NCI-H345 (cell line): Measurements from ENCODE around the gene DLEU7.

ENCODE experiments used
- DNase-seq: peaks from one replicate; lab custom pipeline; 2025; lab: John Stamatoyannopoulos, UW

DLEU7 gene

DNA sequence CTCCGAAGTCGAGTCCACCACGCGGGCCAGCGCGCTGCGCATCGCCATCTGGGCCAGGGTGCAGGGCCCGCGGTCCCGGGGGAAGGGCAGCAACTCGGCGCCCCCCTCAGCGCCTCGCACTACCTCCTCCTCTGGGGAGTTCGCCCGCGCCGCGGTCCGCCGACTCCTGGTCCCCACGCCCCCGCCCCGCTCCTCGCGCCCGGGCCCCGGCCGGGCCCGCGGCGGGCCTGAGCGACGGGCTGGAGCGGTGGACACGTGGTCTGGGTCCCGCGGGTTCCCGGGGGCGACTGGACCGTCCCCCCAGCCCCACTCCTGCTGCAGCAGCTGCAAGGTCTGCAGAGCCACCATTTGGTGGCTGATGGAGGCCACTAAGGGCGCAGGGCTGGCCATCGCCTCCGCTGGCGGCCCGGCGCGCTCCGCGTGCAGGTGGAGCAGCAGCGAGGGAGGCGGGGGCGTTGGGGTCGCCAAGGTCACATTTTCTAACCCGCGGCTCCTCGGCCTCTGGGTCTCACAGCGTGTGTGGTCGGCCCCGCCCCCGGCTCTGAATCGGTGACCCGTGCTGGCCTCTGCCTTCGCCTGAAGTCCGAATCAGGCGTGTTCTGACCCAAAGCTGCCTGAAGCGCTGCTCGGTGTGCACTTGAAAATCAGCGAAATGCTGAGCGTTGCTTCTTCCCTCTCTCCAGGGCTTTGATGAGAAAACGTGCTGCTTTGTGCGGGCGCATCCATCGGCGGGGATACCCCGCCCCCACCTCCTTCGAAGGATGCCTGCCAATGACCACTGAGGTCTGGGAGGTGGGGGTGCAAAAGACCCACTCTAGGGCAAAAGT lies at the start of gene DLEU7:
DLEU7 (minus strand) TSS at position 436 of the 827 bp plus-strand sequence; CDS start at position 390, 46 bp downstream.
- DNase-seq: no peak

DNA sequence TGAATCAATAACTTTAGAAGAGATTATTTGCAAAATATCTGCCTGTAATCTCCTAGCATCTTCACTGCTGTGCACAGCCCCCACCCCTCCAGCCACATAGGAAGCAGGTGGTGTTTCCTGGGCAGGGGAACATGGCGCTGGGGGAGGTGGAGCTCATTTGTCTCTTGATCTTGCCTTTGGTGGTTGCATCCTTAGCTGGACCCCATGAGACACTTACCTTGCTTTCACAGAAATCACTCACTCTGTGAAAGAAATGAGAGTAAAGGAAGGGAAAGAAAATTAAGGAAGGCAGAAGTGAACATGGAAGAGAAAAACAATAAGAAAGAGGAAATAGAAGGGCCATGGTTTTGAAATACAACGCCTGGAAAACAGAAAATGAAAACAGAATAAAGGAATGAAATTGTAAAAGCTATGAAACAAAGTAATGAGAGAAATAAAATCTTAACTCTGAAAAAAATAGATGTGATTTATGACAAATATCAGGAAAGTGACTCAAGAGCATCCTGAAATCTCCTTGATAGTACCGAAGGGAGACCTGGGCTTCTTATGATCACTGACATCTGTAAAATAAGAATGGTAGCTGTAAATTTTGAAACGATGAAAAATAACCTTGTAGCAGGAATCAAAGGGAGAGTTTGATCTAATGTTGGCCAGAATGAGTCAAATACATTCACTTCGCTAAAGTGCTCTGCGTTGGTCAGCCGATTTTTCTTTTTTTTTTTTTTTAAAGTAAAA lies 48.9 kb upstream of the DLEU7 start:
- no peak for DNase-seq

GRCh38 chr13:50891206-50891605 lies 47.7 kb upstream of the DLEU7 start:
- DNase-seq: no peak

DNA sequence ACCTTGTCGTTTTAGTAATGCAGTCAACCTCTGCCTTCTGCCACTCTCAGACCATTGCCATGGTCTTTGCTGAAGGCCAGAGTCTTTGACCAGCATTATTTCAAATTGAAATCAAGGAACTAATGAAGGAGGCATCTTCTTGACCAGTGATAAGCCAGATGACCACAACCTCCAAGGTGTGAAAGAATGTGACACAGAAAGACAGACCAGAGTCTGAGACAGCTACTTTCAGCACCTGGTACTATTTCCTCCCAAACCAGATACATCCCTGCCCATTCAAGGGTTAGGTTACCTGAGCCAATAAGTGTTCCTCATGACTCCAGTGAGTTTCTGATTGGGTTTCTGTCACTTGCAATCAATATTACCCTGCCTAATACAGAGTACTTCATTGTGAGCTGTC lies 45.8 kb upstream of the DLEU7 start:
- DNase-seq: no peak

GRCh38 chr13:50888362-50888761 lies 44.9 kb upstream of the DLEU7 start:
- no peak for DNase-seq

GRCh38 chr13:50887151-50887550 lies 43.7 kb upstream of the DLEU7 start:
- DNase-seq: no peak

DNA sequence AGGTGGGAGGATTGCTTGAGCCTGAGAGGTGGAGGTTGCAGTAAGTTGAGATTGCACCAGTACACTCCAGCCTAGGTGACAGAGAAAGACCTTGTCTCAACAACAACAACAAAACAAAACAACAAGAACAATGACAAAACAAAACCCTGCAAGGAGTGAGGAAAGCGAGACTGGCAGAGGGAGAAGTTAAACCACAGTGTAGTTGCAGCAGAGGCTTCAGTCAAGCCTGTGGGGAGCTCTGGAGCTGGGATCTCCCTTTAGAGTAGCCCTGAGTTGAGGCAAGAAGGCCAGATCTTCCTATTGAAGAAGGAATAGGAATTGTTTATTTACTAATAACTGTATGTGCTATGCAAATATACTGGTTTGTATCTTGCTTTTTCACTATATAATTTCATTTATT lies 40.8 kb upstream of the DLEU7 start:
- DNase-seq: no peak

GRCh38 chr13:50883728-50884127 lies 40.2 kb upstream of the DLEU7 start:
- no peak for DNase-seq

DNA sequence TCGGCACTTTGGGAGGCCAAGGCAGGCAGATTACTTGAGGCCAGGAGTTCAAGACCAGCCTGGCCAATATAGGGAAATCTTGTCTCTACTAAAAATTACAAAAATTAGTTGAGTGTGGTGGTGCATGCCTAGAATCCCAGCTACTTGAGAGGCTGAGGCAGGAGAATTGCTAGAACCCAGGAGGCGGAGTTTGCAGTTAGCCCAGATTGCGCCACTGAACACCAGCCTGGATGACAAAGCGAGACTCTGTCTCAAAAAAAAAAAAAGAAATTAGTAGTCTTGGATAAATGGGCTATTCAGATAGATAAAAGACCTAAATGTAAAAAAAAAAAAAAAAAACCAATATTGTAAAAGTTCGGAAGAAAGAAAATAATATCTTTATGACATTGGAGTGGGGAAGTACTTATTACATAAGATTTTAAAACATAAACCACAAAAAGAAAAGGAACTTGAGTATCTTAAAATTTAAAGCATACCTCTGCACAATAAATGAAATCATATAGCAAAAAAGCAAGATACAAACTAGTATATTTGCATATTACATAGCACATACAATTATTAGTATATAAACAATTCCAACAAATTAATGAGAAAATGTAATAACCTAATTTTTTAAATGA lies 39.4 kb upstream of the DLEU7 start:
- DNase-seq: no peak

- DNase-seq: no peak
Observed at GRCh38 chr13:50873991-50874390, 30.5 kb upstream of the DLEU7 start.

DNA sequence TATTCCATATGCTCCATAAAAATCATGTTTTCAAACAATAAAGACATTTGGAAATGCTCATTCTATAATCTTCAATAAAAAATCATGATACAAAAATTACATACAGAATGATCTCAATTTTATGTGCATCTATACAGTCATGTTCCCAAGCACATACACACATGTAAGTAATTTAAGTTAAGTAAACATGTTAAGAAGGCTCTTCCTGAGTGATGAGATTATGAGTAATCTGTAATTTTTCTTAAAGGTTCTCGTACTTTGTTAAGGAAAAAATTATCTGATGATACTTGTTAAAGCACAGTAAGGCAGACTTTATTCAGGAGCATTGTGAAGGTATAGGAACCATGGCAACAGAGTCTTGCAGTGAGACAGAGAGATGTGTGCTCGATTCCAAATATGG lies 30.0 kb upstream of the DLEU7 start:
- no peak for DNase-seq

DNA sequence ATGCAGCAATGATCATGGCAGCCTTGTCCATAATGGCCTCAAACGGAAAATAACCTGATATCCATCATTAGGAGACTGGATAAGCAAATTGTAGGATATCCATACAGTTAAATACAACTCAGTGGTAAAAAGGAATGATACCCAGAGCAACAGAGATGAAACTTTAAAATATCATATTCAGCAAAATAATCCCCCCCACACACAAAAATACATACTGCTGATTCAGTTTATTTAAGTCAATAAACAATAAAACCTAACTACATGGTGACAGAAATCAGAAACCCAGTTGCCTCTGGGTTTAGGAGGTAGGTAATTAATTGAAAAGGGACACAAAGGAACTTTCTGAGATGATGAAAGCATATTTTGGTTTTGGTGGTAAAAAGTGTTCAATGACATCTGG lies 27.9 kb upstream of the DLEU7 start:
- DNase-seq: no peak

DNA sequence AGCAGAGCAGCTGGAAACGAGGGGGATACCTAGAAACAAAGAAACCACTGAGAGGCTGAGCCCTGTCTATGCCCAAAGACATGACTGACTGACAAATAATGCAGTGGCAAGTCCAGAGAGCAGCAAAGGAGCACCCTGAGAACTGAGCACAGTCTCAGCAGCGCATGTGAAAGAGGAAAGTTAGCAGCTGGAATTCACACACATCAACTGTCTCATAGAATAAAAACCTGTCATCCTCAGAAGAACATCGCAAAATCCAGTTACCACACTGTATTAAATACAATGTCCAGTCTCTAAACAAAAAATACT lies 24.1 kb upstream of the DLEU7 start:
- no peak for DNase-seq

- DNase-seq: no peak
Observed at GRCh38 chr13:50866817-50867636, 23.5 kb upstream of the DLEU7 start.

DNA sequence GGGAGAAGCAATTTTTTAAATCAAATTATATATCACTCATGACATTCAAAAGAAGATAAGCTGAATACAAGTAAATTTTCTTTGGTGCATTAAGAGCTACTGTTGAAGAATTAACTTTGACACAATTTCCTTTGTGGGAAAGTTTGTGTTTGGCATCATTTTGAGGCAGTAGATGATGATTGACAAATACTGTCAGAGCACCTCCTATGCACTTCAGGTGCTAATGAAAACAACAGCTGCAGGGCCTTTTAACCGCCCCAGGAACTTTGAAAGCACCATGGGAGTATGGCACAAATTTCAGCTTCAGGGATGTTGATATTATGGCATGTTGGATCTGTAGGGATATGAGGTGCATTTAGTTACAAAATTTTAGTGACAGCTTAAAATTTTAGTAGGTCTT lies 21.0 kb upstream of the DLEU7 start:
- no peak for DNase-seq

GRCh38 chr13:50855681-50856080 lies 12.2 kb upstream of the DLEU7 start:
- DNase-seq: no peak

GRCh38 chr13:50850445-50850844 lies 7.0 kb upstream of the DLEU7 start:
- DNase-seq: no peak

DNA sequence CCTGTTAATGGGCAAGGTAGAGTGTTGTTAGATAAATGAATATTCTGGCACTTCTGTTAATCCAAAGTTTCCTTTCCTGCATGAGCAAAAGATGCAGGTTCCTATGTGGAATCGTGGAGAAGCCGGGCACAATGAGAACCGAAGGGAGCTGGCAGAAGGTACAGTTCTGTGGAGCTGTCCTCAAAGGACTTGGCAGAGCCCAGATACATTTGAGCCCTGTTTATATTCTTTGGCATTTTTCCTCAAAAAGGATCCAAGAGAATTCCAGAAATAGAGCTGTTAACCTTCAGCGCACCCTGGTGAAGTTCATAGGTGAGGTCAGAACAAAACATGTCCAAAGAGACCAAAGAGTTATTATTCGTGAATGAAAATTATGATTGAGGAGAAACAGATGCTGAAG lies 4.0 kb upstream of the DLEU7 start:
- no peak for DNase-seq

DNA sequence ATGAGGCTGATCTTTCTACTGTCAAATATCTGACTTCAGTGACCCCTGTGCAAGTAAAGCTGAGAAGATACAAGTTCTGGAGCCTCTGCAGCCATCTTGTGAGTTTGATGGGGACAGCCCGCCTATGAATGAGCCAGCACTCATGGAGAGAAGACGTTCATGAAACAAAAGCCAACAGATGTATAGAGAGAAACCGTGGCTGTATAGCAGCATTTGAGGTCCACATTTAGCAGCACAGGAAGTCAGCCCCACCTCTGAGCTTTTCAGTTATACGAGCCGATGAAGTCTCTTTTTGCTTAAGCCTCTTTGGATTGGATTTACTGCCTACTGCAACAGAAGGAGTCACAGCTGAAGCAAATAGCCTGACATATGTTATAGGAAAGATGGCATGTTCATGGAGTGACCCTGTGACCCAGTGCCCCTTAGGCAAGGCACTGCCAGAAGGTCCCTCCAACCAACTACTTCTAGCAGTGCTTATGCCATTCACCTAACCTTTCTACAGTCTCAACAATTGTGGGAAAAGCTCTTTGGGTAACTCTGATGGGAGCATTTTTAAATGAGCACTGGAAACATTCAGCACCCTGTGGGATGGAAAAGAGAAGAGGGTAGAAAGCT lies 3.5 kb upstream of the DLEU7 start:
- DNase-seq: no peak

DNA sequence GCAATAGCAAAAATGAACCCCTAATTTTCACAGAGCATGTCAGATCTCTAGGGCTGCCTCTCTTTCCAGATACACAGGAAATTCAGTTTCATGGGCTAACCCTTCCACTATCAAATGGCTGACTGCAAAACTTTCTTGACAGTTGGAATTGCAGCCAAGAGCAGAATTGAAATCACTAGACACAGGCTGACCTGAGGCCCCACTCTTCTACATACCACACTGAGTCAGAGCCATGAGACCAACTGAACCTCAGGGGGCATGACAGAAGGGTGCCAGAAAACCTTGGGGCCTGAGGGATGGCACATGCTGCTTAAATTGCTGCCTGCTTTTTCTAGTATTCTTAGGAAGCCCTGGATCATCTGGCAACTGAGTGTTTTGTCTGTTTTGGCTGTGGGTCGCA lies 1.7 kb upstream of the DLEU7 start:
- DNase-seq: no peak

- DNase-seq: no peak
Observed at GRCh38 chr13:50844084-50844875, 788 bp upstream of the DLEU7 start.
